CD4-positive, alpha-beta T cell treated with Interleukin-1 beta for 1 hour (primary cell): Measurements from ENCODE around the gene TTLL5.

ENCODE experiments used
- DNase-seq, 2 donors: peaks; one replicate each; pipeline ENCODE4 v3.0.0-alpha.2; 2020 to 2022

The TTLL5 gene

GRCh38 chr14:75660630-75661498 lies at the start of gene TTLL5, which contains the start of gene ERG28:
TSS of gene TTLL5 (plus strand) at chr14:75661246. CDS start at chr14:75663150, 1,904 bp downstream.
TSS of gene ERG28 (minus strand) at chr14:75660876. CDS start at chr14:75657502, 3,374 bp downstream.
- peak; percentile 97 for DNase-seq

- no peak for DNase-seq
Measured at GRCh38 chr14:75612157-75612556, 48.9 kb upstream of the TTLL5 start.

GRCh38 chr14:75614179-75614578 lies 46.9 kb upstream of the TTLL5 start:
- DNase-seq = peak in 1 of 2 donors; percentile 48

GRCh38 chr14:75615200-75615599 lies 45.8 kb upstream of the TTLL5 start:
- DNase-seq = peak; percentile 18 to 69

GRCh38 chr14:75619548-75619947 lies 41.5 kb upstream of the TTLL5 start:
- no peak for DNase-seq

GRCh38 chr14:75625034-75625433 lies 36.0 kb upstream of the TTLL5 start:
- no peak for DNase-seq

- no peak for DNase-seq
Measured at GRCh38 chr14:75626396-75626795, 34.6 kb upstream of the TTLL5 start.

- DNase-seq = no peak
Measured at GRCh38 chr14:75626863-75627262, 34.2 kb upstream of the TTLL5 start.

GRCh38 chr14:75627406-75627805 lies 33.6 kb upstream of the TTLL5 start:
- no peak for DNase-seq

- DNase-seq = no peak
Measured at GRCh38 chr14:75628816-75629215, 32.2 kb upstream of the TTLL5 start.

- no peak for DNase-seq
Measured at GRCh38 chr14:75630695-75631452, 30.2 kb upstream of the TTLL5 start.

- no peak for DNase-seq
Measured at GRCh38 chr14:75631453-75631831, 29.6 kb upstream of the TTLL5 start.

GRCh38 chr14:75634848-75635247 lies 26.2 kb upstream of the TTLL5 start:
- DNase-seq = no peak

GRCh38 chr14:75636100-75636692 lies 24.9 kb upstream of the TTLL5 start:
- DNase-seq = no peak

- no peak for DNase-seq
Measured at GRCh38 chr14:75640876-75641275, 20.2 kb upstream of the TTLL5 start.

GRCh38 chr14:75643985-75644384 lies 17.1 kb upstream of the TTLL5 start:
- DNase-seq = no peak

- DNase-seq = no peak
Measured at GRCh38 chr14:75645056-75645455, 16.0 kb upstream of the TTLL5 start.

GRCh38 chr14:75646762-75647161 lies 14.3 kb upstream of the TTLL5 start:
- no peak for DNase-seq

- DNase-seq = no peak
Measured at GRCh38 chr14:75647640-75648039, 13.4 kb upstream of the TTLL5 start.

GRCh38 chr14:75648066-75648838 lies 12.8 kb upstream of the TTLL5 start:
- no peak for DNase-seq

- no peak for DNase-seq
Measured at GRCh38 chr14:75649337-75649736, 11.7 kb upstream of the TTLL5 start.

GRCh38 chr14:75649773-75650172 lies 11.3 kb upstream of the TTLL5 start:
- no peak for DNase-seq
